Measurements from ENCODE around the gene KCNMA1. TPM values are rescaled to one million over a fixed set of nuclear protein-coding genes. Genes with fewer than 3 reads are reported as not detected.

KCNMA1 gene
- total and polyA plus RNA-seq, 2 donors (not counting 1 experiment from before 2014, with no cell fraction given) = 0.82 to 3.1 TPM

GRCh38 chr10:77566236-77566635 lies 71.4 kb downstream of the KCNMA1 start:
- no peak overlapping the region for H3K4me2 ChIP-seq (replicated peaks; ENCODE audit: low read depth, low read length, poor library complexity, severe bottlenecking)
- peaks cover 11% of the 10 kb centered on the region for H3K27me3 Mint-ChIP-seq

GRCh38 chr10:77565590-77566023 lies 72.0 kb downstream of the KCNMA1 start:
- H3K9me3 Mint-ChIP-seq (ENCODE audit: insufficient read depth) = no peaks in the 10 kb centered on the region
- Histone ChIP-seq H3K79me2 (ENCODE audit: control insufficient read depth, insufficient read depth, low read length) (no peaks in the 10 kb centered on the region), H3K4me1 (ENCODE audit: control insufficient read depth in 2 of 2, insufficient read depth in 2 of 2, low read length in 2 of 2) (peaks cover 0 to 4% of the 10 kb centered on the region in 2 donors), H3K9me3 (ENCODE audit: control extremely low read depth in 1 of 3, control insufficient read depth in 2 of 3, insufficient read depth in 1 of 3, low read length in 2 of 3) (no peaks in the 10 kb centered on the region), H3K9ac (ENCODE audit: low read length) (no peak overlapping the region), H2AFZ (ENCODE audit: insufficient read depth, low read depth, low read length, poor library complexity, severe bottlenecking) (no peak overlapping the region), H3K27me3 (replicated peaks in 1 of 4; ENCODE audit: control extremely low read depth in 1 of 4, control insufficient read depth in 3 of 4, insufficient read depth in 4 of 4, low read length in 3 of 4) (peaks cover 0 to 7% (median 2%) of the 10 kb centered on the region in 4 experiments), H3K36me3 (replicated peaks in 1 of 2; ENCODE audit: control extremely low read depth in 1 of 2, control insufficient read depth in 1 of 2, extremely low read depth in 1 of 2, insufficient read depth in 2 of 2, low read length in 1 of 2) (no peaks in the 10 kb centered on the region), H4K20me1 (ENCODE audit: control insufficient read depth, insufficient read depth, low read length, poor library complexity, severe bottlenecking) (no peaks in the 10 kb centered on the region), H3K4me2 (replicated peaks; ENCODE audit: low read depth, low read length, poor library complexity, severe bottlenecking) (no peak overlapping the region), H3K4me3 (ENCODE audit: control extremely low read depth in 1 of 5, extremely low read depth in 1 of 5, insufficient read depth in 1 of 5, low read depth in 2 of 5, low read length in 4 of 5) (no peak overlapping the region), H3K27ac (ENCODE audit: low read length in 2 of 2) (no peak overlapping the region)
- intact Hi-C loops (cut with micrococcal nuclease) = no loop called here
- H3K27ac Mint-ChIP-seq = no peak overlapping the region
- WGBS (ENCODE audit: insufficient coverage) = 75% methylated on average over 1 of the region's 4 CpGs
- POLR2A ChIA-PET = no interaction called here
- H3K27me3 Mint-ChIP-seq = peaks cover 11% of the 10 kb centered on the region
- no peak for TF ChIP-seq CTCF (IDR thresholded peaks at IDR 0.05)
- TF ChIP-seq EZH2 (IDR thresholded peaks at IDR 0.05; ENCODE audit: borderline replicate concordance, insufficient read depth, low read depth, low read length, poor library complexity, severe bottlenecking) = no peak
- H3K4me3 Mint-ChIP-seq = no peak overlapping the region
- no peak for DNase-seq
- CTCF ChIA-PET = no interaction called here
- no peak for ATAC-seq (ENCODE audit: low read depth)
- H3K4me1 Mint-ChIP-seq = peaks cover 17% of the 10 kb centered on the region

More at GRCh38 chr10:77566236-77566635, 71.4 kb downstream of the KCNMA1 start:
- peaks cover 0 to 4% of the 10 kb centered on the region in 2 donors for H3K4me1 ChIP-seq (ENCODE audit: control insufficient read depth in 2 of 2, insufficient read depth in 2 of 2, low read length in 2 of 2)
- H4K20me1 ChIP-seq (ENCODE audit: control insufficient read depth, insufficient read depth, low read length, poor library complexity, severe bottlenecking) = no peaks in the 10 kb centered on the region
- H3K9me3 ChIP-seq (ENCODE audit: control extremely low read depth in 1 of 3, control insufficient read depth in 2 of 3, insufficient read depth in 1 of 3, low read length in 2 of 3) = no peaks in the 10 kb centered on the region
- Mint-ChIP-seq H3K4me1 (peaks cover 17% of the 10 kb centered on the region), H3K4me3 (no peak overlapping the region), H3K9me3 (ENCODE audit: insufficient read depth) (no peaks in the 10 kb centered on the region), H3K27ac (no peak overlapping the region)
- no peak for TF ChIP-seq EZH2 (IDR thresholded peaks at IDR 0.05; ENCODE audit: borderline replicate concordance, insufficient read depth, low read depth, low read length, poor library complexity, severe bottlenecking)
- TF ChIP-seq CTCF (IDR thresholded peaks at IDR 0.05) = no peak
- intact Hi-C loops (cut with micrococcal nuclease) = no loop called here
- H3K27ac ChIP-seq (ENCODE audit: low read length in 2 of 2) = no peak overlapping the region
- no peak overlapping the region for H3K4me3 ChIP-seq (ENCODE audit: control extremely low read depth in 1 of 5, extremely low read depth in 1 of 5, insufficient read depth in 1 of 5, low read depth in 2 of 5, low read length in 4 of 5)
- ATAC-seq (ENCODE audit: low read depth) (no peak), DNase-seq (no peak)
- WGBS (ENCODE audit: insufficient coverage) = 63% methylated on average over 6 of the region's 6 CpGs
- H3K27me3 ChIP-seq (replicated peaks in 1 of 4; ENCODE audit: control extremely low read depth in 1 of 4, control insufficient read depth in 3 of 4, insufficient read depth in 4 of 4, low read length in 3 of 4) = peaks cover 0 to 7% (median 2%) of the 10 kb centered on the region in 4 experiments
- no peaks in the 10 kb centered on the region for H3K36me3 ChIP-seq (replicated peaks in 1 of 2; ENCODE audit: control extremely low read depth in 1 of 2, control insufficient read depth in 1 of 2, extremely low read depth in 1 of 2, insufficient read depth in 2 of 2, low read length in 1 of 2)
- ChIA-PET POLR2A (no interaction called here), CTCF (no interaction called here)
- H2AFZ ChIP-seq (ENCODE audit: insufficient read depth, low read depth, low read length, poor library complexity, severe bottlenecking) = no peak overlapping the region
- H3K9ac ChIP-seq (ENCODE audit: low read length) = no peak overlapping the region
- no peaks in the 10 kb centered on the region for H3K79me2 ChIP-seq (ENCODE audit: control insufficient read depth, insufficient read depth, low read length)

All from B cell (primary cell).